Measurements from ENCODE around the gene CMTM1.

DNA sequence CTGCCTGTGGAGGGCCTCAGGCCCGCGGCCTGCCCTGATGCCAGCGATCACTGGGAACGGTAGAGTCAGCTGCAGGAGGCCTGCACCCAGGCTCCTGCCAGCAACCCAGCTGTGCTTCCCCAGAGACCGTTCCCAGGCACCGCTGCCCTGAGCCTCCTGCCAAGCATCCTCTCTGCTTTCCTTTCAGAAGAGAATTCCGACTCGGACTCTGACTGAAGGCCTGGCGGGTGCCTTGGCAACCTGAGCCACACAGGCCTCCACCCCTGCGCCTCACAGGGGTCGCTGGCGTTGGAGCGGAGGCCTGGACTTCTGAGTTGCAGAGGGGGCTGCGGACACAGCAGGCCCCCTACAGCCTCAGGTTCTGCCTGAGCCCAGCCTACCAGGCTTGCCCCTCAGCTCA is 46.2 kb downstream of the CMTM1 start:
- no peak for TF ChIP-seq POLR2A (IDR thresholded peaks at IDR 0.05; ENCODE audit: low read depth, low read length)
- TF ChIP-seq, protein P1, sequence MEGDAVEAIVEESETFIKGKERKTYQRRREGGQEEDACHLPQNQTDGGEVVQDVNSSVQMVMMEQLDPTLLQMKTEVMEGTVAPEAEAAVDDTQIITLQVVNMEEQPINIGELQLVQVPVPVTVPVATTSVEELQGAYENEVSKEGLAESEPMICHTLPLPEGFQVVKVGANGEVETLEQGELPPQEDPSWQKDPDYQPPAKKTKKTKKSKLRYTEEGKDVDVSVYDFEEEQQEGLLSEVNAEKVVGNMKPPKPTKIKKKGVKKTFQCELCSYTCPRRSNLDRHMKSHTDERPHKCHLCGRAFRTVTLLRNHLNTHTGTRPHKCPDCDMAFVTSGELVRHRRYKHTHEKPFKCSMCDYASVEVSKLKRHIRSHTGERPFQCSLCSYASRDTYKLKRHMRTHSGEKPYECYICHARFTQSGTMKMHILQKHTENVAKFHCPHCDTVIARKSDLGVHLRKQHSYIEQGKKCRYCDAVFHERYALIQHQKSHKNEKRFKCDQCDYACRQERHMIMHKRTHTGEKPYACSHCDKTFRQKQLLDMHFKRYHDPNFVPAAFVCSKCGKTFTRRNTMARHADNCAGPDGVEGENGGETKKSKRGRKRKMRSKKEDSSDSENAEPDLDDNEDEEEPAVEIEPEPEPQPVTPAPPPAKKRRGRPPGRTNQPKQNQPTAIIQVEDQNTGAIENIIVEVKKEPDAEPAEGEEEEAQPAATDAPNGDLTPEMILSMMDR (IDR thresholded peaks at IDR 0.05; ENCODE audit: extremely low read depth in 1 of 2, insufficient read depth in 1 of 2, low read depth in 1 of 2, low read length in 2 of 2): no peak
- TF ChIP-seq EZH2 (IDR thresholded peaks at IDR 0.05; ENCODE audit: borderline replicate concordance, low read depth, low read length, severe bottlenecking): no peak
- TF ChIP-seq POLR2AphosphoS5 (IDR thresholded peaks at IDR 0.05; ENCODE audit: insufficient read depth, low read depth, low read length): no peak
- TF ChIP-seq FOS (IDR thresholded peaks at IDR 0.05; ENCODE audit: borderline replicate concordance, insufficient read depth, low read length): no peak
- TF ChIP-seq, protein P2, sequence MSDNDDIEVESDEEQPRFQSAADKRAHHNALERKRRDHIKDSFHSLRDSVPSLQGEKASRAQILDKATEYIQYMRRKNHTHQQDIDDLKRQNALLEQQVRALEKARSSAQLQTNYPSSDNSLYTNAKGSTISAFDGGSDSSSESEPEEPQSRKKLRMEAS (IDR thresholded peaks at IDR 0.05; ENCODE audit: insufficient read depth, insufficient read length): no peak
- TF ChIP-seq JUN (IDR thresholded peaks at IDR 0.05; ENCODE audit: borderline replicate concordance, insufficient read depth, insufficient read length, low read depth): no peak
- no peak for TF ChIP-seq MYC (IDR thresholded peaks at IDR 0.05; ENCODE audit: low read depth, low read length)

Data from endothelial cell of umbilical vein (primary cell).